ENCODE measurements around the gene LIN28B.

Gene LIN28B

GRCh38 chr6:105122717-105123116 is 165.8 kb downstream of the LIN28B start:
- no peak overlapping the region for H3K4me3 ChIP-seq (ENCODE audit: low read depth, low read length)
- ChIA-PET CTCF (interaction anchor here (1.0 to 2.6 kb wide), 5 partner anchors 9 to 280 kb away, joined by 3 to 10 read pairs (median 3); partner anchors contain the start of gene PREP), POLR2A (no interaction called here)
- TF ChIP-seq, protein P1, sequence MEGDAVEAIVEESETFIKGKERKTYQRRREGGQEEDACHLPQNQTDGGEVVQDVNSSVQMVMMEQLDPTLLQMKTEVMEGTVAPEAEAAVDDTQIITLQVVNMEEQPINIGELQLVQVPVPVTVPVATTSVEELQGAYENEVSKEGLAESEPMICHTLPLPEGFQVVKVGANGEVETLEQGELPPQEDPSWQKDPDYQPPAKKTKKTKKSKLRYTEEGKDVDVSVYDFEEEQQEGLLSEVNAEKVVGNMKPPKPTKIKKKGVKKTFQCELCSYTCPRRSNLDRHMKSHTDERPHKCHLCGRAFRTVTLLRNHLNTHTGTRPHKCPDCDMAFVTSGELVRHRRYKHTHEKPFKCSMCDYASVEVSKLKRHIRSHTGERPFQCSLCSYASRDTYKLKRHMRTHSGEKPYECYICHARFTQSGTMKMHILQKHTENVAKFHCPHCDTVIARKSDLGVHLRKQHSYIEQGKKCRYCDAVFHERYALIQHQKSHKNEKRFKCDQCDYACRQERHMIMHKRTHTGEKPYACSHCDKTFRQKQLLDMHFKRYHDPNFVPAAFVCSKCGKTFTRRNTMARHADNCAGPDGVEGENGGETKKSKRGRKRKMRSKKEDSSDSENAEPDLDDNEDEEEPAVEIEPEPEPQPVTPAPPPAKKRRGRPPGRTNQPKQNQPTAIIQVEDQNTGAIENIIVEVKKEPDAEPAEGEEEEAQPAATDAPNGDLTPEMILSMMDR (IDR thresholded peaks at IDR 0.05; ENCODE audit: insufficient read depth, low read length, missing control alignments) = no peak
- DNase-seq (ENCODE audit: low read depth, low spot score) = no peak

Data from AG04449 (cell line).